IMR-90 (cell line): ENCODE results near the gene PDS5B. TPM values are rescaled to one million over a fixed set of nuclear protein-coding genes. Genes with fewer than 3 reads are reported as not detected.

ENCODE experiments used
- ATAC-seq: fragments of 200-7000 bp; cut with Tn5 transposase; 2 replicates; pipeline ENCODE4 v1.9.1; 2020; ENCODE audit warnings: low read depth, mild to moderate bottlenecking, moderate library complexity
- BruUV-seq: library from RNA; stranded (reverse); fragments of 400-500 nt; replicated peaks from 2 replicates; lab custom pipeline; 2021; lab: Mats Ljungman, UMichigan
- CTCF ChIA-PET: fragments of 300-600 bp; formaldehyde crosslinking; extraction: SDS; loops from one replicate; lab custom pipeline; 2021; ENCODE audit warnings: antibody characterized with exemption; lab: Yijun Ruan, JAX
- POLR2A ChIA-PET: fragments of 300-600 bp; sonication (Branson Sonifier 250); formaldehyde crosslinking; loops from one replicate; lab custom pipeline; 2022; ENCODE audit warnings: antibody characterized with exemption; ENCODE audit not compliant: unreplicated experiment; lab: Charles Lee
- DNase-seq: peaks from one replicate; pipeline ENCODE4 v3.0.0; 2013
- H2AFZ ChIP-seq: replicated peaks from 2 replicates; pipeline ENCODE3; 2013; ENCODE audit warnings: low read length, mild to moderate bottlenecking; ENCODE audit not compliant: poor library complexity
- H2AK5ac ChIP-seq: 2 replicates; pipeline ENCODE4 v1.6.1; 2013; ENCODE audit warnings: low read depth, low read length, inconsistent platforms
- H2AK9ac ChIP-seq: replicated peaks from 2 replicates; pipeline ENCODE3; 2013; ENCODE audit warnings: mild to moderate bottlenecking, low read depth, low read length, moderate library complexity; ENCODE audit not compliant: poor library complexity
- H2BK120ac ChIP-seq: 2 replicates; pipeline ENCODE4 v1.6.1; 2013; ENCODE audit warnings: low read depth, low read length, inconsistent platforms
- H2BK15ac ChIP-seq: 3 replicates; pipeline ENCODE4 v1.6.1; 2013; ENCODE audit warnings: low read depth, low read length, inconsistent platforms
- H2BK20ac ChIP-seq: 2 replicates; pipeline ENCODE4 v1.6.1; 2013; ENCODE audit warnings: low read depth, mild to moderate bottlenecking, inconsistent platforms, low read length, moderate library complexity
- H2BK5ac ChIP-seq: 2 replicates; pipeline ENCODE4 v1.6.1; 2013; ENCODE audit warnings: mild to moderate bottlenecking, low read depth, low read length, inconsistent platforms; ENCODE audit not compliant: poor library complexity, severe bottlenecking
- H3K14ac ChIP-seq: replicated peaks from 2 replicates; pipeline ENCODE4 v1.6.1; 2013; ENCODE audit warnings: low read depth, low read length, inconsistent platforms
- H3K18ac ChIP-seq: 2 replicates; pipeline ENCODE4 v1.6.1; 2013; ENCODE audit warnings: low read depth, low read length, control low read depth
- H3K23ac ChIP-seq: 2 replicates; pipeline ENCODE4 v1.6.1; 2013; ENCODE audit warnings: low read depth, low read length, inconsistent platforms
- H3K27ac ChIP-seq: 2 replicates; pipeline ENCODE4 v1.5.1; 2013; ENCODE audit warnings: mild to moderate bottlenecking, control low read depth, low read length; ENCODE audit not compliant: insufficient read depth
- H3K27me3 ChIP-seq: 2 replicates; pipeline ENCODE4 v1.6.1; 2013; ENCODE audit warnings: low read length; ENCODE audit not compliant: control insufficient read depth, insufficient read depth
- H3K36me3 ChIP-seq: 2 replicates; pipeline ENCODE4 v1.6.1; 2013; ENCODE audit warnings: low read length, mixed read lengths; ENCODE audit not compliant: control insufficient read depth, insufficient read depth
- H3K4ac ChIP-seq: 2 replicates; pipeline ENCODE4 v1.6.1; 2013; ENCODE audit warnings: low read depth, low read length, inconsistent platforms
- H3K4me1 ChIP-seq: 2 replicates; pipeline ENCODE4 v1.6.1; 2013; ENCODE audit warnings: low read length, mixed read lengths; ENCODE audit not compliant: control insufficient read depth, insufficient read depth
- H3K4me2 ChIP-seq: 2 replicates; pipeline ENCODE4 v1.6.1; 2013; ENCODE audit warnings: low read depth, mild to moderate bottlenecking, control low read depth, low read length, moderate library complexity
- H3K4me3 ChIP-seq: 2 replicates; pipeline ENCODE4 v1.5.1; 2013; ENCODE audit warnings: low read depth, mild to moderate bottlenecking, control low read depth, low read length, moderate library complexity; ENCODE audit not compliant: insufficient read depth
- H3K56ac ChIP-seq: 2 replicates; pipeline ENCODE4 v1.6.1; 2013; ENCODE audit warnings: low read length, inconsistent platforms; ENCODE audit not compliant: insufficient read depth; ENCODE audit errors: extremely low read depth
- H3K79me1 ChIP-seq, 2 experiments: 2 replicates each; pipeline ENCODE4 v1.6.1; 2013; ENCODE audit warnings: low read length in 2 of 2, inconsistent platforms in 1 of 2, low read depth in 1 of 2
- H3K9ac ChIP-seq: 2 replicates; pipeline ENCODE4 v1.6.1; 2013; ENCODE audit warnings: low read depth, low read length, control low read depth
- H3K9me1 ChIP-seq: 2 replicates; pipeline ENCODE4 v1.6.1; 2013; ENCODE audit warnings: low read length, inconsistent platforms; ENCODE audit not compliant: insufficient read depth
- H3K9me3 ChIP-seq: 2 replicates; pipeline ENCODE4 v1.6.1; 2013; ENCODE audit warnings: low read length; ENCODE audit not compliant: control insufficient read depth, insufficient read depth
- H4K20me1 ChIP-seq: 2 replicates; pipeline ENCODE4 v1.6.1; 2013; ENCODE audit warnings: low read length, inconsistent platforms; ENCODE audit not compliant: insufficient read depth
- H4K5ac ChIP-seq: 2 replicates; pipeline ENCODE4 v1.6.1; 2013; ENCODE audit warnings: mild to moderate bottlenecking, low read depth, low read length, control low read depth
- H4K8ac ChIP-seq, 2 experiments: 2 replicates each; pipeline ENCODE4 v1.6.1; 2013; ENCODE audit warnings: low read depth in 2 of 2, low read length in 2 of 2, control low read depth in 1 of 2, inconsistent platforms in 1 of 2
- H4K91ac ChIP-seq: 2 replicates; pipeline ENCODE4 v1.6.1; 2013; ENCODE audit warnings: low read depth, low read length, inconsistent platforms; ENCODE audit not compliant: insufficient read depth
- MAFK ChIP-seq: IDR thresholded peaks from 2 replicates; pipeline ENCODE4 v1.6.1; 2012; ENCODE audit warnings: low read depth, low read length, improper control_type of control experiment
- NFE2L2 ChIP-seq: fragments of 150-350 bp; IDR thresholded peaks from 2 replicates; pipeline ENCODE4 v1.6.1; 2016; ENCODE audit warnings: low read depth, mild to moderate bottlenecking, low read length
- POLR2A ChIP-seq: IDR thresholded peaks from 2 replicates; pipeline ENCODE4 v1.6.1; 2012; ENCODE audit warnings: mild to moderate bottlenecking, low read depth, low read length
- RCOR1 ChIP-seq: IDR thresholded peaks from 2 replicates; pipeline ENCODE4 v1.6.1; 2012; ENCODE audit warnings: mild to moderate bottlenecking, low read length, improper control_type of control experiment; ENCODE audit not compliant: insufficient replicate concordance
- WGBS, 2 experiments: methylation state at CpG; one replicate each; pipeline versions ENCODE4 v1.1.5 to v1.1.7; 2013; ENCODE audit warnings: missing lambda C conversion rate in 2 of 2; ENCODE audit not compliant: insufficient read length in 1 of 2; ENCODE audit errors: extremely low coverage in 2 of 2; 5-methylcytosine and 5-hydroxymethylcytosine counted together
- dilution Hi-C: fragments of 300-500 bp; cut with HindIII; formaldehyde crosslinking; loops from one replicate; pipeline ENCODE4 v1.14.3; 2018; ENCODE audit warnings: low sequenced_read_pairs; ENCODE audit not compliant: unreplicated experiment
- in situ Hi-C: fragments of 300-500 bp; cut with MboI; formaldehyde crosslinking; loops from 3 replicates; pipeline ENCODE4 v1.14.3; 2019; ENCODE audit warnings: low sequenced_read_pairs, inconsistent platforms, mixed read lengths
- intact Hi-C: fragments of 100-400 bp; cut with micrococcal nuclease; formaldehyde crosslinking; loops from 2 replicates; pipeline ENCODE4 v1.10.0; 2022
- polyA plus RNA-seq, 3 experiments: library from polyadenylated mRNA; depleted of rRNA; stranded (reverse); fragments of >200 nt; gene quantifications; 2 replicates each; pipeline ENCODE4 v1.2.3, GENCODE V29; 2012; ENCODE audit warnings: low replicate concordance in 1 of 3
- total RNA-seq: library from RNA; depleted of rRNA; stranded (reverse); fragments of >200 nt; gene quantifications from 2 replicates; pipeline ENCODE4 v1.2.3, GENCODE V29; 2012

PDS5B gene
- total and polyA plus RNA-seq, 2 of the 4 experiments (the other 2 are of a cell fraction), result 6.2 to 20.1 TPM

- no peak overlapping the region for H2BK20ac ChIP-seq
- no TSS peak for BruUV-seq
- DNase-seq (peak; percentile 2), ATAC-seq (0 out of 2 replicates have a peak, but pooled peaks have one; percentile 49)
- no peak overlapping the region for H4K5ac ChIP-seq
- H4K8ac ChIP-seq, result no peak overlapping the region
- no peak overlapping the region for H2AFZ ChIP-seq
- H3K27ac ChIP-seq, result no peak overlapping the region
- H3K14ac ChIP-seq, result no peak overlapping the region
- in situ Hi-C loops (no loop called here), intact Hi-C loops (loop anchor here (1.0 to 10.0 kb wide), 2 partner anchors 35 to 61 kb away; no protein-coding TSS in a partner anchor), dilution Hi-C loops (no loop called here)
- TF ChIP-seq NFE2L2, result peak; percentile 75
- TF ChIP-seq POLR2A, result no peak
- peak; percentile 22; the same call in 1 of the 2 replicates for TF ChIP-seq MAFK
- TF ChIP-seq RCOR1, result no peak
- ChIA-PET CTCF (interaction anchor here (0.6 kb wide), 2 partner anchors 177 to 188 kb away, joined by 3 read pairs; no protein-coding TSS in a partner anchor), POLR2A (no interaction called here)
- no peak overlapping the region for H3K18ac ChIP-seq
- no peak overlapping the region for H3K4me2 ChIP-seq
- peaks cover 1% of the 10 kb centered on the region; the same call in 1 of the 2 replicates for H3K36me3 ChIP-seq
- H3K9ac ChIP-seq, result no peak overlapping the region
- no peak overlapping the region for H3K56ac ChIP-seq
- no peak overlapping the region for H2AK9ac ChIP-seq
- H3K79me1 ChIP-seq, result 0 out of 4 replicates have a peak, but pooled peaks cover 0 to 4% of the 10 kb centered on the region in 2 experiments
- no peaks in the 10 kb centered on the region for H3K9me3 ChIP-seq
- no peaks in the 10 kb centered on the region for H4K20me1 ChIP-seq
- no peak overlapping the region for H2AK5ac ChIP-seq
- no peak overlapping the region for H2BK5ac ChIP-seq
- H3K4me3 ChIP-seq, result no peak overlapping the region
- H3K4ac ChIP-seq, result no peak overlapping the region
- no peak overlapping the region for H4K91ac ChIP-seq
- no peak overlapping the region for H2BK120ac ChIP-seq
- no peaks in the 10 kb centered on the region for H3K4me1 ChIP-seq
- no CpG with 5 or more reads among the region's 2 CpGs for WGBS, 2 experiments
- no peaks in the 10 kb centered on the region for H3K9me1 ChIP-seq
- H2BK15ac ChIP-seq, result no peak overlapping the region
- H3K27me3 ChIP-seq, result no peaks in the 10 kb centered on the region
- H3K23ac ChIP-seq, result no peak overlapping the region
Observed at GRCh38 chr13:32695602-32696250, 109.5 kb downstream of the PDS5B start.
